Transverse colon (tissue), 4 donors: ENCODE results near the gene ITIH4. TPM values are rescaled to one million over a fixed set of nuclear protein-coding genes. Genes with fewer than 3 reads are reported as not detected.

Source experiments
- DNase-seq: peaks from one replicate; pipeline ENCODE4 v3.0.0-alpha.2; 2019
- H3K27ac ChIP-seq, 4 donors: fragments of 200-600 bp; sonication (generic); 2 replicates each; pipeline ENCODE4 v1.5.1; 2016 to 2018; ENCODE audit warnings: inconsistent platforms in 4 of 4
- H3K27me3 ChIP-seq: fragments of 200-600 bp; sonication (generic); 2 replicates; pipeline ENCODE4 v1.5.1; 2017; ENCODE audit warnings: inconsistent platforms
- H3K36me3 ChIP-seq, 4 donors: fragments of 200-600 bp; sonication (generic); 2 replicates each; pipeline ENCODE4 v1.5.1; 2017 to 2019; ENCODE audit warnings: inconsistent platforms in 4 of 4
- H3K4me1 ChIP-seq, 4 donors: fragments of 200-600 bp; sonication (generic); 2 replicates each; pipeline ENCODE4 v1.5.1; 2017 to 2020; ENCODE audit warnings: inconsistent platforms in 4 of 4
- H3K4me3 ChIP-seq, 4 donors: fragments of 200-600 bp; sonication (generic); 1 replicate in 1 of 4; 2 replicates in 3 of 4; pipeline versions ENCODE4 v1.5.1 to v1.6.1; 2017 to 2019; ENCODE audit warnings: inconsistent platforms in 4 of 4
- H3K9me3 ChIP-seq, 2 donors: fragments of 200-600 bp; sonication (generic); 2 replicates each; pipeline ENCODE4 v1.5.1; 2017 to 2019; ENCODE audit warnings: inconsistent platforms in 2 of 2
- CTCF ChIP-seq, 5 experiments: fragments of 200-600 bp in 3 of 5; fragments of 450-650 bp in 2 of 5; sonication (generic) in 3 of 5; IDR thresholded peaks; 1 replicate in 2 of 5; 2 replicates in 3 of 5; pipeline ENCODE4 v1.5.1; 2016 to 2017; ENCODE audit warnings: antibody characterized with exemption in 5 of 5, inconsistent platforms in 3 of 5, mild to moderate bottlenecking in 2 of 5, moderate library complexity in 1 of 5
- EP300 ChIP-seq: sonication (generic); formaldehyde crosslinking; IDR thresholded peaks from one replicate; pipeline ENCODE4 v1.6.1; 2017; ENCODE audit warnings: antibody characterized with exemption, low read depth
- POLR2A ChIP-seq: fragments of 450-650 bp; IDR thresholded peaks from one replicate; pipeline ENCODE4 v1.6.1; 2016; ENCODE audit warnings: antibody characterized with exemption, mild to moderate bottlenecking, moderate library complexity
- POLR2AphosphoS5 ChIP-seq, 3 donors: sonication (generic); formaldehyde crosslinking; IDR thresholded peaks; one replicate each; pipeline ENCODE4 v1.6.1; 2016; ENCODE audit warnings: antibody characterized with exemption in 3 of 3
- WGBS, 2 donors: methylation state at CpG; one replicate each; pipeline ENCODE4 v1.1.5; 2018; ENCODE audit warnings: low coverage in 1 of 2; 5-methylcytosine and 5-hydroxymethylcytosine counted together
- in situ Hi-C, 4 donors: fragments of 200-750 bp; cut with MboI; loops; one replicate each; pipeline versions ENCODE4 v1.15.0 to v1.15.1; 2017; ENCODE audit warnings: low sequenced_read_pairs in 3 of 4, low pct_ligation_motif_present in 1 of 4, low pct_unique_long_range_greater_than_20kb in 1 of 4
- intact Hi-C: fragments of 100-400 bp; cut with DNase I; formaldehyde crosslinking; loops from one replicate; pipeline ENCODE4 v1.15.1; 2023; ENCODE audit warnings: low total_unique reads
- total RNA-seq, 4 donors: library from RNA; depleted of rRNA; stranded (reverse); fragments of >200 nt; gene quantifications; one replicate each; pipeline ENCODE4 v1.1.0, GENCODE V29; 2016

The ITIH4 gene
- total RNA-seq, 4 donors from 2014 or later = 0.60 to 9.5 (median 4.9) TPM

- TF ChIP-seq EP300 (no peak), POLR2AphosphoS5 (IDR thresholded peaks at IDR 0.05) (no peak), CTCF (IDR thresholded peaks at IDR 0.05) (no peak), POLR2A (no peak)
- Histone ChIP-seq H3K27me3 (no peaks in the 10 kb centered on the region), H3K36me3 (peaks cover 0 to 4% (median 0%) of the 10 kb centered on the region in 4 donors), H3K4me3 (no peak overlapping the region), H3K27ac (no peak overlapping the region), H3K9me3 (no peaks in the 10 kb centered on the region), H3K4me1 (peaks cover 0 to 25% (median 4%) of the 10 kb centered on the region in 4 donors)
- in situ Hi-C loops = loop anchor here in 3 of 4 donors (10.0 to 25.0 kb wide), 3 partner anchors 218 to 240 kb away; no protein-coding TSS in a partner anchor
- WGBS, 2 donors = 93 to 100% methylated on average over 4 to 6 of the region's 6 CpGs
- intact Hi-C loops = no loop called here
- DNase-seq = no peak
These were observed 16.8 kb upstream of the ITIH4 start for GRCh38 chr3:52847241-52847640.

- Histone ChIP-seq H3K4me1 (peaks cover 0 to 25% (median 4%) of the 10 kb centered on the region in 4 donors), H3K27me3 (no peaks in the 10 kb centered on the region), H3K36me3 (peaks cover 0 to 4% (median 0%) of the 10 kb centered on the region in 4 donors), H3K4me3 (no peak overlapping the region), H3K27ac (peak overlapping the region; percentile 56 to 77 (median 62)), H3K9me3 (no peaks in the 10 kb centered on the region)
- DNase-seq = no peak
- intact Hi-C loops (no loop called here), in situ Hi-C loops (loop anchor here in 3 of 4 donors (10.0 to 25.0 kb wide), 3 partner anchors 218 to 241 kb away; no protein-coding TSS in a partner anchor)
- TF ChIP-seq POLR2AphosphoS5 (IDR thresholded peaks at IDR 0.05) (no peak), EP300 (no peak), CTCF (IDR thresholded peaks at IDR 0.05) (no peak), POLR2A (no peak)
- WGBS, 2 donors = 75 to 84% methylated on average over 14 to 15 of the region's 15 CpGs
These were observed 16.0 kb upstream of the ITIH4 start for GRCh38 chr3:52846432-52846965.

GRCh38 chr3:52845691-52846431 is 15.4 kb upstream of the ITIH4 start:
- no peak overlapping the region for H3K4me3 ChIP-seq
- intact Hi-C loops = no loop called here
- H3K27ac ChIP-seq = peak overlapping the region; percentile 56 to 77 (median 62)
- TF ChIP-seq POLR2AphosphoS5 (IDR thresholded peaks at IDR 0.05) (no peak), EP300 (no peak), POLR2A (no peak), CTCF (IDR thresholded peaks at IDR 0.05) (peak; percentile 18 to 48 (median 31))
- no peak for DNase-seq
- 74% methylated on average over 3 to 6 of the region's 7 CpGs for WGBS, 2 donors
- no peaks in the 10 kb centered on the region for H3K27me3 ChIP-seq
- H3K9me3 ChIP-seq = no peaks in the 10 kb centered on the region
- in situ Hi-C loops = loop anchor here in 3 of 4 donors (10.0 to 25.0 kb wide), 3 partner anchors 219 to 241 kb away; no protein-coding TSS in a partner anchor
- peaks cover 0 to 4% (median 0%) of the 10 kb centered on the region in 4 donors for H3K36me3 ChIP-seq
- peaks cover 0 to 25% (median 4%) of the 10 kb centered on the region in 4 donors for H3K4me1 ChIP-seq

DNA sequence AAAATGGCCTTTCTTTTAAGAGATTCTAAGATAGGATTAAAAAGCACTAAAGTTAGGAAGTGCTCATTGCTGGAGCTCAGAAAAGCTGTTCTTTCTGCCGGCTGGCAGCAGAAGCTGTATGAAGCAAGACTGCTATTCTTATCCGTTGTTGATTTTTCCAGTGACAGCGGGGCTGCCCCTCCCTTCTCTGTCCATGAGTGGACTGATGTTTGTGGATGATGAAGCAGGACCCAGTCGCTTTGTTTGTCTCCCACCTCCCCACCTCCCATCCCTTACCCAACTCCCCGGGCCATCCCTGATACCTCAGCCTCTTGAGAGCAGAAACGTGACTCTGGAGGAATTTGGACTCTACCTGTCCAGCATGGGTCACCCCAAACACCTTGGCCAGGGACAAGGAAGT is 14.7 kb upstream of the ITIH4 start:
- no peaks in the 10 kb centered on the region for H3K9me3 ChIP-seq
- DNase-seq = peak; percentile 40
- H3K4me1 ChIP-seq = peaks cover 0 to 25% (median 4%) of the 10 kb centered on the region in 4 donors
- TF ChIP-seq POLR2A (no peak), POLR2AphosphoS5 (IDR thresholded peaks at IDR 0.05) (peak; percentile 19 to 55 (median 51)), CTCF (IDR thresholded peaks at IDR 0.05) (no peak), EP300 (no peak)
- peaks cover 0 to 4% (median 0%) of the 10 kb centered on the region in 4 donors for H3K36me3 ChIP-seq
- in situ Hi-C loops = loop anchor here in 3 of 4 donors (10.0 to 25.0 kb wide), 3 partner anchors 220 to 242 kb away; no protein-coding TSS in a partner anchor
- intact Hi-C loops = no loop called here
- no peaks in the 10 kb centered on the region for H3K27me3 ChIP-seq
- H3K4me3 ChIP-seq = no peak overlapping the region
- 40% methylated on average over 2 to 6 of the region's 6 CpGs for WGBS, 2 donors
- peak overlapping the region; percentile 56 to 77 (median 62) for H3K27ac ChIP-seq
